CD4-positive, alpha-beta T cell treated with Interleukin-15 for 4 hours (primary cell): ENCODE results near the gene PRMT7.

Experiments used
- DNase-seq: peaks from one replicate; pipeline ENCODE4 v3.0.0-alpha.2; 2020; ENCODE audit warnings: low spot score

PRMT7 gene

GRCh38 chr16:68347605-68348004, 36.8 kb downstream of the PRMT7 start:
- no peak for DNase-seq

GRCh38 chr16:68348639-68349445, 38.0 kb downstream of the PRMT7 start:
- no peak for DNase-seq

- no peak for DNase-seq
These were observed 39.1 kb downstream of the PRMT7 start for GRCh38 chr16:68349838-68350410.

GRCh38 chr16:68350813-68351350, 40.1 kb downstream of the PRMT7 start:
- DNase-seq: no peak

GRCh38 chr16:68351463-68351862, 40.6 kb downstream of the PRMT7 start:
- DNase-seq: no peak

GRCh38 chr16:68351991-68352431, 41.2 kb downstream of the PRMT7 start:
- no peak for DNase-seq

- DNase-seq: no peak
These were observed 42.5 kb downstream of the PRMT7 start for GRCh38 chr16:68353366-68353765.

GRCh38 chr16:68354816-68355215, 44.0 kb downstream of the PRMT7 start:
- no peak for DNase-seq

- DNase-seq: no peak
These were observed 44.8 kb downstream of the PRMT7 start for GRCh38 chr16:68355447-68356248.

- peak; percentile 75 for DNase-seq
These were observed 45.6 kb downstream of the PRMT7 start for GRCh38 chr16:68356249-68356918.

GRCh38 chr16:68356919-68357286, 46.1 kb downstream of the PRMT7 start:
- no peak for DNase-seq

- DNase-seq: no peak
These were observed 46.7 kb downstream of the PRMT7 start for GRCh38 chr16:68357521-68357922.

GRCh38 chr16:68357923-68358322, 47.1 kb downstream of the PRMT7 start:
- DNase-seq: no peak

GRCh38 chr16:68358951-68359350, 48.1 kb downstream of the PRMT7 start:
- no peak for DNase-seq

GRCh38 chr16:68359398-68360191, 48.8 kb downstream of the PRMT7 start:
- DNase-seq: no peak

GRCh38 chr16:68360547-68360946, 49.7 kb downstream of the PRMT7 start:
- no peak for DNase-seq

- no peak for DNase-seq
These were observed 50.1 kb downstream of the PRMT7 start for GRCh38 chr16:68360956-68361355.

GRCh38 chr16:68361485-68361884, 50.7 kb downstream of the PRMT7 start:
- no peak for DNase-seq

- DNase-seq: no peak
These were observed 51.6 kb downstream of the PRMT7 start for GRCh38 chr16:68362262-68362913.

- no peak for DNase-seq
These were observed 52.3 kb downstream of the PRMT7 start for GRCh38 chr16:68362947-68363657.
